K562 (cell line): ENCODE results near the gene NMUR1. TPM values are rescaled to one million over a fixed set of nuclear protein-coding genes. Genes with fewer than 3 reads are reported as not detected.

Experiments used
- ATAC-seq: fragments of 200-7000 bp; cut with Tn5 transposase; 3 replicates; pipeline ENCODE4 v1.9.1; 2020; ENCODE audit warnings: moderate library complexity
- BruUV-seq: library from RNA; stranded (reverse); fragments of 400-500 nt; replicated peaks from 2 replicates; lab custom pipeline; 2021; lab: Mats Ljungman, UMichigan
- CTCF ChIA-PET: fragments of 300-600 bp; formaldehyde crosslinking; extraction: SDS; loops from one replicate; lab custom pipeline; 2021; ENCODE audit warnings: low intra/inter-chr PET ratio; lab: Yijun Ruan, JAX
- POLR2A ChIA-PET: fragments of 300-600, 350-650 bp; sonication (Branson Sonifier 250); formaldehyde crosslinking; extraction: SDS; loops from one replicate; lab custom pipeline; 2021; ENCODE audit warnings: antibody characterized with exemption, inconsistent platforms; lab: Yijun Ruan, JAX
- DNase-seq, 4 experiments: peaks; one replicate each; pipeline versions ENCODE4 v3.0.0 to v3.0.0-alpha.2; 2011 to 2018; ENCODE audit warnings: low spot score in 3 of 4, mixed read lengths in 3 of 4; ENCODE audit errors: extremely low read depth in 1 of 4
- FAIRE-seq: peaks from 2 replicates; lab custom pipeline; 2011; peaks lifted over from hg19 to GRCh38; lab: Jason Lieb, UNC
- H2AFZ ChIP-seq: 2 replicates; pipeline ENCODE4 v1.6.0; 2011; ENCODE audit warnings: low read depth, low read length, control low read depth, inconsistent platforms
- H3K27ac ChIP-seq: fragments of 200-600 bp; 3 replicates; pipeline ENCODE4 v1.8.0; 2011; ENCODE audit warnings: low read depth, mild to moderate bottlenecking, control low read depth, inconsistent platforms, low read length, moderate library complexity, mixed read lengths; ENCODE audit errors: extremely low read depth
- H3K27me3 ChIP-seq, 2 experiments: fragments of 300-600 bp in 1 of 2; 2 replicates in 1 of 2; 3 replicates in 1 of 2; pipeline versions ENCODE4 v1.6.0 to v1.8.0; 2011; ENCODE audit warnings: inconsistent platforms in 2 of 2, low read length in 2 of 2, mild to moderate bottlenecking in 1 of 2, mixed read lengths in 1 of 2, moderate library complexity in 1 of 2; ENCODE audit not compliant: control insufficient read depth in 2 of 2, insufficient read depth in 2 of 2
- H3K36me3 ChIP-seq: fragments of 300-600 bp; 3 replicates; pipeline ENCODE4 v1.8.0; 2011; ENCODE audit warnings: mild to moderate bottlenecking, low read length, inconsistent platforms; ENCODE audit not compliant: control insufficient read depth, insufficient read depth
- H3K4me1 ChIP-seq, 2 experiments: fragments of 200-600 bp in 1 of 2; replicated peaks in 1 of 2; 2 replicates in 1 of 2; 3 replicates in 1 of 2; pipeline versions ENCODE4 v1.5.1 to v1.8.0; 2011; ENCODE audit warnings: inconsistent platforms in 2 of 2, low read length in 2 of 2, mild to moderate bottlenecking in 1 of 2, mixed read lengths in 1 of 2, moderate library complexity in 1 of 2; ENCODE audit not compliant: control insufficient read depth in 2 of 2, insufficient read depth in 2 of 2
- H3K4me2 ChIP-seq: 2 replicates; pipeline ENCODE4 v1.6.1; 2011; ENCODE audit warnings: low read length, control low read depth, inconsistent platforms, mixed read lengths; ENCODE audit not compliant: insufficient read depth
- H3K4me3 ChIP-seq: fragments of 200-600 bp; sonication (generic), shearing (Covaris generic); 2 replicates; pipeline ENCODE4 v1.5.1; 2016; ENCODE audit warnings: control low read depth, inconsistent platforms
- H3K79me2 ChIP-seq: fragments of 200-600 bp; 3 replicates; pipeline ENCODE4 v1.8.0; 2011; ENCODE audit warnings: low read length, inconsistent platforms; ENCODE audit not compliant: control insufficient read depth, insufficient read depth
- H3K9ac ChIP-seq, 2 experiments: 2 replicates each; pipeline versions ENCODE4 v1.6.0 to v1.6.1; 2011; ENCODE audit warnings: low read depth in 2 of 2, low read length in 2 of 2, control low read depth in 1 of 2, inconsistent platforms in 1 of 2, mild to moderate bottlenecking in 1 of 2, mixed read lengths in 1 of 2; ENCODE audit not compliant: insufficient read depth in 1 of 2
- H3K9me1 ChIP-seq: one replicate; pipeline ENCODE4 v1.6.0; 2011; ENCODE audit warnings: inconsistent platforms, mild to moderate bottlenecking, low read length, moderate library complexity; ENCODE audit not compliant: control insufficient read depth, insufficient read depth
- H3K9me3 ChIP-seq: replicated peaks from 2 replicates; pipeline ENCODE4 v1.5.1; 2011; ENCODE audit warnings: low read depth, low read length, inconsistent platforms; ENCODE audit not compliant: control insufficient read depth, insufficient read depth
- H4K20me1 ChIP-seq: replicated peaks from 2 replicates; pipeline ENCODE4 v1.6.1; 2011; ENCODE audit warnings: low read length, inconsistent platforms, mixed read lengths; ENCODE audit not compliant: control insufficient read depth, insufficient read depth
- ATF3 ChIP-seq, 2 experiments: fragments of 450-650 bp in 1 of 2; sonication (generic) in 1 of 2; formaldehyde crosslinking in 1 of 2; IDR thresholded peaks in 1 of 2; conservative IDR thresholded peaks in 1 of 2; 2 replicates each; pipeline versions ENCODE4 v1.6.1 to v1.8.1; 2016 to 2023; ENCODE audit warnings: mild to moderate bottlenecking in 2 of 2, moderate library complexity in 2 of 2, inconsistent platforms in 1 of 2, missing genetic modification reagents in 1 of 2
- CEBPG ChIP-seq, 3 experiments: fragments of 200-800 bp in 1 of 3; sonication (Bioruptor generic) in 1 of 3; sonication (generic) in 1 of 3; formaldehyde crosslinking in 1 of 3; IDR thresholded peaks in 2 of 3; conservative IDR thresholded peaks in 1 of 3; 2 replicates each; pipeline versions ENCODE4 v1.6.1 to v1.8.0; 2016 to 2022; ENCODE audit warnings: missing compliant biosample characterization in 2 of 3, missing genetic modification characterization in 2 of 3, mild to moderate bottlenecking in 1 of 3, missing genetic modification reagents in 1 of 3
- E2F6 ChIP-seq, 2 experiments: IDR thresholded peaks; 2 replicates each; pipeline ENCODE4 v1.6.1; 2011; ENCODE audit warnings: borderline replicate concordance in 1 of 2, control low read depth in 1 of 2, low read depth in 1 of 2, low read length in 1 of 2, mild to moderate bottlenecking in 1 of 2, mixed read lengths in 1 of 2, moderate library complexity in 1 of 2; ENCODE audit not compliant: insufficient read depth in 1 of 2, insufficient read length in 1 of 2, poor library complexity in 1 of 2, severe bottlenecking in 1 of 2; ENCODE audit errors: extremely low read depth in 1 of 2
- WGBS: fragments of 100-300 bp; shearing (Covaris generic); methylation state at CpG from one replicate; pipeline ENCODE4 v1.1.6; 2016; ENCODE audit warnings: low coverage, mixed read lengths; ENCODE audit not compliant: insufficient coverage; ENCODE audit errors: missing lambda C conversion rate; 5-methylcytosine and 5-hydroxymethylcytosine counted together
- in situ Hi-C: fragments of 300-500 bp; cut with MboI; formaldehyde crosslinking; loops from 4 replicates; pipeline ENCODE4 v1.15.0; 2018; ENCODE audit warnings: inconsistent platforms, mixed read lengths
- intact Hi-C: fragments of 100-400 bp; cut with micrococcal nuclease; formaldehyde crosslinking; loops from 2 replicates; pipeline ENCODE4 v1.14.2; 2022
- polyA plus RNA-seq, 8 experiments: library from polyadenylated mRNA; depleted of rRNA in 4 of 8; stranded (reverse) in 5 of 8; unstranded in 3 of 8; fragments of >200 nt; fragmentation: Nextera tagmentation in 2 of 8; fragmentation: Illumina TruSeq in 1 of 8; extraction: Ambion mirVana in 2 of 8; extraction: Trizol in 1 of 8; gene quantifications; 2 replicates each; pipeline versions ENCODE4 v1.2.1 to v1.2.3, GENCODE V29; 2011 to 2014; ENCODE audit warnings: inconsistent platforms in 1 of 8, missing spikeins in 1 of 8
- total RNA-seq, 7 experiments: library from RNA; depleted of rRNA in 6 of 7; stranded (reverse); fragments of >200 nt in 6 of 7; fragmentation: Illumina TruSeq in 2 of 7; extraction: Trizol in 2 of 7; gene quantifications; 2 replicates each; pipeline versions ENCODE4 v1.2.1 to v1.2.3, GENCODE V29; 2011 to 2021; ENCODE audit warnings: low replicate concordance in 1 of 7

The NMUR1 gene
- total and polyA plus RNA-seq, 9 of the 15 experiments (the other 6 are each of a cell fraction or from before 2014, with no cell fraction given) = 0.01 to 0.27 (median 0.15) TPM

DNA sequence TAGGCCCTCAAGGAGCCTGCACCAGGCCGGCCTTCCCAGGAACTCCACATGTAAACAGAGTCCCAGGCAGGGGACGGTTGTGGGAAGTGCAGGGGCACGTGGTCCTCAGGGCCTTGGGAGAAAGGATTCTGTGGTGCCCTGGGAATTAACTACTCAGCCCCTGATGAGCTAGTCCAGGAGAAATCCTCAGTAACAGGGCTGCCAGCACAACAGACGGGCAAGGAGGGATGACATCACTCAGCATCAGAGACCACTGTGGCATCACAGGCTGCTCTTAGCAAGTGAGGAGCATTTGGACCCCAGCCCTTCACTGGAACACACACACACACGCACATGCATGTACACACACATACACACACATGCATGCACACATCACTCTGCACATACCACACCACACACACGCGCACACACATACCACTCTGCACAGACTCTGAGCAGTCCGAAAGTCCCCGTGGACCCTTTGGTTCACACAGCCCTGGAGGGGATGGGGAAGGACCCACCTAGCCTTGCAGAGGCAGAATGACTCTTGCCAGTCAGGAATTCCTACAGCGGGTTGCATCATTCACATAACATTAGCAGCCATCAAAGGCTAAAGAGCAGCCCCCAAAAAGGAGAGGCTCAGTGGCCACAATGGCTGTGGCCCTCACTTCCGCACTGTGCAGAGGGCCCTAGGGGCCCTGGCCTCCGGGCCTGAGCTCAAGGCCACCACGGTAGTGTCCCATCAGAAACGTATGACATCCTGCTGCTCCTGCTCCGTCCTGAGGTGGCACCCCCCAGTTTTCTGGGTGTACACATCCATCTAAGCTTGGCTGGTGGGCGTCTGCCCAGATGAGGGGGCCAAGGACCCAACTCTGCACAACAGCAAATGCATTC is 1.9 kb upstream of the NMUR1 start:
- peaks cover 0 to 21% of the 10 kb centered on the region in 2 experiments; a peak in 2 of 5 replicates for H3K4me1 ChIP-seq

More for the DNA sequence above, 1.9 kb upstream of the NMUR1 start:
- Histone ChIP-seq H3K27ac (no peak overlapping the region), H3K9ac (no peak overlapping the region), H3K9me3 (no peaks in the 10 kb centered on the region), H3K36me3 (no peaks in the 10 kb centered on the region), H3K4me3 (no peak overlapping the region), H3K27me3 (peaks cover 0 to 16% of the 10 kb centered on the region in 2 experiments; a peak in 2 of 5 replicates), H3K4me2 (no peak overlapping the region), H2AFZ (no peak overlapping the region), H3K9me1 (no peaks in the 10 kb centered on the region), H4K20me1 (no peaks in the 10 kb centered on the region), H3K79me2 (no peaks in the 10 kb centered on the region)
- in situ Hi-C loops = no loop called here
- DNase-seq (no peak), ATAC-seq (peak; percentile 11; the same call in 1 of the 3 replicates), FAIRE-seq (no peak)
- POLR2A ChIA-PET = interaction anchor here (0.6 to 1.0 kb wide), 2 partner anchors 13 to 68 kb away, joined by 3 read pairs; partner anchors contain the start of gene NCL
- BruUV-seq = no TSS peak
- intact Hi-C loops = no loop called here
- WGBS = 31% methylated on average over 14 of the region's 16 CpGs
- TF ChIP-seq E2F6 (IDR thresholded peaks at IDR 0.05; ENCODE audit: borderline replicate concordance in 1 of 2, extremely low read depth in 1 of 2, insufficient read depth in 1 of 2, insufficient read length in 1 of 2, low read depth in 1 of 2, low read length in 1 of 2, poor library complexity in 1 of 2, severe bottlenecking in 1 of 2) (no peak), ATF3 (IDR thresholded peaks at IDR 0.05) (peak; percentile 32; the same call in 1 of the 2 replicates), ATF3 (CRISPR knock-in tag; conservative IDR thresholded peaks at IDR 0.05) (no peak), CEBPG (CRISPR knock-in tag; IDR thresholded peaks at IDR 0.05) (peak; percentile 56; the same call in 1 of the 2 replicates), CEBPG (tag; conservative IDR thresholded peaks at IDR 0.05 in 1 of 2, IDR thresholded peaks at IDR 0.05 in 1 of 2) (peak; percentile 9 to 47; a peak in 1 of 4 replicates)
- CTCF ChIA-PET = no interaction called here
